ENCODE results near the gene GREM2.

DNA sequence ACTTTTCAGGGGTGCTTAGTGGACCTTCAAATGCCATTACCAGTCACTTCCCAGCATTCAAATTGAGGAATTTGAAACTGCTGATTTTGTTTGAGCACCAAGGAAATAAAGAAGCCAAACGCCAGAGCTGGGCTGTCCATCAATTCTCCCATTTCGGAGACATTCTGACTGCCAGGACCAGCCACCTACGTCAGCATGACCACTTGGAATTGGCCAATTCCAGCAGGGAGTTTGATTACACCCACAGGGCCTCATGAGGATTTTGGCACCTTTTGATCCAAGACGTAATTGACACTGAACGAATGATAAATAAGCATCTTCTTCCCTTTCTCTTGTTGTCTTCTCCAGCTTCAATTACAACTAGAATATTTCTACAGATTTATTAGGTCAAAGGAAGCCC lies 40.2 kb downstream of the GREM2 start:
- TF ChIP-seq TCF12 (IDR thresholded peaks at IDR 0.05; ENCODE audit: low read depth) = no peak
- TF ChIP-seq RAD21 (IDR thresholded peaks at IDR 0.05; ENCODE audit: low read depth) = no peak
- no peak for TF ChIP-seq CEBPB (IDR thresholded peaks at IDR 0.05)
- no peak for TF ChIP-seq EP300 (IDR thresholded peaks at IDR 0.05; ENCODE audit: borderline replicate concordance)
